Fibroblast of the aortic adventitia (primary cell): ENCODE data around the gene ABTB2. TPM values are rescaled to one million over a fixed set of nuclear protein-coding genes. Genes with fewer than 3 reads are reported as not detected.

ENCODE experiments used
- DNase-seq: peaks from one replicate; pipeline ENCODE4 v3.0.0-alpha.2; 2010; ENCODE audit warnings: low read depth
- H3K4me3 ChIP-seq: 2 replicates; pipeline ENCODE4 v1.5.1; 2011; ENCODE audit warnings: low read depth, mild to moderate bottlenecking, control low read depth, low read length, moderate library complexity
- CTCF ChIP-seq: IDR thresholded peaks from 2 replicates; pipeline ENCODE4 v1.5.1; 2011; ENCODE audit warnings: mild to moderate bottlenecking, low read length, control low read depth, inconsistent platforms; ENCODE audit not compliant: insufficient read depth
- total RNA-seq: library from RNA; depleted of rRNA; stranded (reverse); fragments of >200 nt; gene quantifications from 2 replicates; pipeline ENCODE4 v1.2.3, GENCODE V29; 2012; ENCODE audit warnings: low replicate concordance

Gene ABTB2
- total RNA-seq, 1 donor = 1.7 TPM

DNA sequence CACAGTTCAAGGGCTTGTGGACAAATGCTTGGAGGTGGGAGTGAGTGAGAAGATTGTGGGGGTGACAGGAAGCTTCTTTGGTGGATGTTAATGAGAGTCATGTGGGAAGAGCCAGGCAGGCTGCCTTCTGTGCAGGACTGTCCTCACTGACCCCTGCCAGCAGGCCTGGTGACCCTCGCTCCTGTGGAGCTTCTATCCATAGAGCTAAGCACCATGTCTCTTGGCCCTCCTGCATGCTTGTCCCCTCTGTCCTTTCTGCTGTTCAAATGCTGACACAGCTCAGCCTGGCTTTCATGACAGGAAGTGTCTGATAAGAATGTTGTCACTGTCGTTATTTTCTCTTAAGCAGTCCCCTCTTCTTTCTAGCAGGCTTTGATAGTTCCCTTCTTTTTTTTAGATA, 214.8 kb downstream of the ABTB2 start:
- no peak for DNase-seq
- H3K4me3 ChIP-seq = no peak overlapping the region
- TF ChIP-seq CTCF = no peak

GRCh38 chr11:34140149-34140548, 217.7 kb downstream of the ABTB2 start:
- DNase-seq = no peak
- no peak overlapping the region for H3K4me3 ChIP-seq
- TF ChIP-seq CTCF = no peak

DNA sequence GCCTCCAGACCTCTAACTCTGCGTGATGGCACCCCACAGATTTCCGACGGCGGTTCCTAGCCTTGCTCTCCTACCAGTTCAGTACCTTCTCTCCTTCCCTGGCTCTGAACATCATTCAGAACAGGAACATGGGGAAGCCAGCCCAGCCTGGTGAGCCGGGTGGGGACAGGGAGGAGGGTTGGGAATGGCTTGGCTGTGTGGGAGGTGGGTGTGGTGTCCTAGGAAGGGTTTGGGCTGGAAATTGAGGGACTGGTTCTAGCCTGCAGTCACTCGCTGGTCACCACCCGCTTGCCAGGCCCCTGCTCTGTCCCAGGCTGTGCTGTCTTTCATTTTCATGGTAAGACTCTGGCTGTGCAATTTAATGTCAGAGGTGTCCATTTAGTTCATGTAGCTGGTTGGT, 218.5 kb downstream of the ABTB2 start:
- no peak overlapping the region for H3K4me3 ChIP-seq
- TF ChIP-seq CTCF = no peak
- no peak for DNase-seq

- no peak for TF ChIP-seq CTCF
- DNase-seq = no peak
- no peak overlapping the region for H3K4me3 ChIP-seq
Observed at GRCh38 chr11:34136420-34136819, 221.4 kb downstream of the ABTB2 start.

DNA sequence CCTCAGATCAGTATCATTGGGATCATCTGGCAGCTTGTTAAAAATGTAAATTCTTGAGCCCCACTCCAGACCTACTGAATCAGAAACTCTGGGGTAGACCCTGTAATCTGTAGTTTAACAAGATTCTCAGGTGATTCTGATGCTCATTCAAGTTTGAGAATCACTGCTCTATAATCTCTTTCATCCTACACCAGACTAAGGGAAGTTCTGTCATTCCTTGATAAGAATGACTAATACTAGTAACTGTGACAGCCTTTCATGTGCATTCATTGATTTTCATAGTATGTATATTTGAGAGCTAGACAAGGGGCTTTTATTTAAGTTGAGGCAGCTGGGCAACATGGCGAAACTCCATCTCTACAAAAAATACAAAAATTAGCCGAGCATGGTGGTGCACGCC, 222.4 kb downstream of the ABTB2 start:
- no peak for DNase-seq
- no peak overlapping the region for H3K4me3 ChIP-seq
- no peak for TF ChIP-seq CTCF

- DNase-seq = no peak
- no peak overlapping the region for H3K4me3 ChIP-seq
- no peak for TF ChIP-seq CTCF
Observed at GRCh38 chr11:34134765-34135164, 223.0 kb downstream of the ABTB2 start.

- DNase-seq = no peak
- no peak overlapping the region for H3K4me3 ChIP-seq
- TF ChIP-seq CTCF = no peak
Observed at GRCh38 chr11:34132261-34132965, 225.4 kb downstream of the ABTB2 start.
